ENCODE data around the gene HOTAIR.

The HOTAIR gene

GRCh38 chr12:53998110-53998899, 23.6 kb upstream of the HOTAIR start:
- no peak for DNase-seq

- no peak for DNase-seq
These were observed 22.7 kb upstream of the HOTAIR start for GRCh38 chr12:53997204-53998109.

- no peak for DNase-seq
These were observed 21.8 kb upstream of the HOTAIR start for GRCh38 chr12:53996240-53997203.

GRCh38 chr12:53995378-53996239, 20.9 kb upstream of the HOTAIR start:
- DNase-seq = no peak

- no peak for DNase-seq
These were observed 20.2 kb upstream of the HOTAIR start for GRCh38 chr12:53995002-53995377.

- DNase-seq = no peak
These were observed 19.7 kb upstream of the HOTAIR start for GRCh38 chr12:53994264-53995001.

- DNase-seq = no peak
These were observed 19.2 kb upstream of the HOTAIR start for GRCh38 chr12:53994009-53994263.

- no peak for DNase-seq
These were observed 18.6 kb upstream of the HOTAIR start for GRCh38 chr12:53993162-53994008.

- no peak for DNase-seq
These were observed 17.7 kb upstream of the HOTAIR start for GRCh38 chr12:53992377-53992889.

GRCh38 chr12:53991077-53991460, 16.3 kb upstream of the HOTAIR start:
- no peak for DNase-seq

- DNase-seq = no peak
These were observed 15.7 kb upstream of the HOTAIR start for GRCh38 chr12:53990311-53991076.

GRCh38 chr12:53989227-53990113, 14.7 kb upstream of the HOTAIR start:
- no peak for DNase-seq

- DNase-seq = no peak
These were observed 13.9 kb upstream of the HOTAIR start for GRCh38 chr12:53988541-53989226.

- DNase-seq = no peak
These were observed 13.1 kb upstream of the HOTAIR start for GRCh38 chr12:53987787-53988230.

- no peak for DNase-seq
These were observed 12.1 kb upstream of the HOTAIR start for GRCh38 chr12:53986686-53987483.

- DNase-seq = no peak
These were observed 11.4 kb upstream of the HOTAIR start for GRCh38 chr12:53985994-53986685.

Data from NK-92 treated with Interleukin-12 subunit alpha and Interleukin-12 subunit beta, amount 100 ng/mL, for 24 hours (cell line).